Uterus (tissue), 2 donors: Measurements from ENCODE around the gene ADA.

Experiments
- CTCF ChIP-seq, 4 experiments: fragments of 200-600 bp in 2 of 4; fragments of 450-650 bp in 2 of 4; sonication (generic) in 2 of 4; IDR thresholded peaks; one replicate each; pipeline ENCODE4 v1.5.1; 2016 to 2019; ENCODE audit warnings: antibody characterized with exemption in 4 of 4, mild to moderate bottlenecking in 2 of 4, moderate library complexity in 1 of 4
- POLR2A ChIP-seq, 2 donors: fragments of 450-650 bp; IDR thresholded peaks; one replicate each; pipeline ENCODE4 v1.6.1; 2016; ENCODE audit warnings: antibody characterized with exemption in 2 of 2, mild to moderate bottlenecking in 1 of 2, moderate library complexity in 1 of 2

GRCh38 chr20:44643154-44643519 lies 8.4 kb downstream of the ADA start:
- TF ChIP-seq CTCF (IDR thresholded peaks at IDR 0.05) = no peak
- no peak for TF ChIP-seq POLR2A (IDR thresholded peaks at IDR 0.05)
